ENCODE measurements around the gene KAZN.

DNA sequence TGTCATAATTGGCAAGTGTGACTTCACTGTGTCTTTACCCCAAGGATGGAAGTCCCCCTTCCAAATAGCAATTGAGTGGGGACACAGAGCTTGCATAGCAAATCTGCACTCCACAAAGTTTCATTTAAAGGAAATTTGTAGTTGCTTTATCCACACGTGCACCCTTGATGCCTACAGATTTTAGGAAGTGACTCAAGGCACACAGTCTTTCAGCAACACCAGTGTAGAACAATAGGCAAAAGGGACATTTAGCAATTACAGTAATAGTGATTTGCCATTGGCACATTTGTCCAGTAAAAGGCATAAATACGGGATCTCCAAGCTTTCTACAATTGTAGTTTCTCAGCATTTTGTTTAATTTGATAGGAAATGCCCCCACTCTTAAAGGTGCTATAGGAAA lies 43.4 kb upstream of the KAZN start:
- TF ChIP-seq SP1 (IDR thresholded peaks at IDR 0.05) (no peak), FOXA1 (IDR thresholded peaks at IDR 0.05) (no peak)

All from HEK293T (cell line).